Peyer's patch (tissue), 4 donors: ENCODE data around the gene PKD2.

Source experiments
- CTCF ChIP-seq, 6 experiments: fragments of 450-650 bp in 4 of 6; fragments of 200-600 bp in 2 of 6; sonication (generic) in 1 of 6; IDR thresholded peaks; one replicate each; pipeline ENCODE4 v1.5.1; 2017 to 2019; ENCODE audit warnings: antibody characterized with exemption in 6 of 6, mild to moderate bottlenecking in 3 of 6, moderate library complexity in 1 of 6
- POLR2A ChIP-seq, 2 donors: fragments of 450-650 bp; IDR thresholded peaks; one replicate each; pipeline ENCODE4 v1.5.1; 2017; ENCODE audit warnings: antibody characterized with exemption in 2 of 2, mild to moderate bottlenecking in 2 of 2, moderate library complexity in 2 of 2

- TF ChIP-seq CTCF (IDR thresholded peaks at IDR 0.05): no peak
- no peak for TF ChIP-seq POLR2A (IDR thresholded peaks at IDR 0.05)
Measured at GRCh38 chr4:87982036-87982435, 25.4 kb upstream of the PKD2 start.
